IPS DF 19.7 (cell line): ENCODE results near the gene R3HDM2.
"Not testable (repeated sequence)": the region's sequence is repeated elsewhere in the genome, so short reads cannot be mapped to it uniquely, and the experiment has no call there.

Experiments
- DNase-seq: peaks from one replicate; pipeline ENCODE4 v3.0.0-alpha.2; 2013; ENCODE audit warnings: low read depth, low spot score

Gene R3HDM2

GRCh38 chr12:57380300-57380699 is 50.5 kb downstream of the R3HDM2 start:
- no peak for DNase-seq

DNA sequence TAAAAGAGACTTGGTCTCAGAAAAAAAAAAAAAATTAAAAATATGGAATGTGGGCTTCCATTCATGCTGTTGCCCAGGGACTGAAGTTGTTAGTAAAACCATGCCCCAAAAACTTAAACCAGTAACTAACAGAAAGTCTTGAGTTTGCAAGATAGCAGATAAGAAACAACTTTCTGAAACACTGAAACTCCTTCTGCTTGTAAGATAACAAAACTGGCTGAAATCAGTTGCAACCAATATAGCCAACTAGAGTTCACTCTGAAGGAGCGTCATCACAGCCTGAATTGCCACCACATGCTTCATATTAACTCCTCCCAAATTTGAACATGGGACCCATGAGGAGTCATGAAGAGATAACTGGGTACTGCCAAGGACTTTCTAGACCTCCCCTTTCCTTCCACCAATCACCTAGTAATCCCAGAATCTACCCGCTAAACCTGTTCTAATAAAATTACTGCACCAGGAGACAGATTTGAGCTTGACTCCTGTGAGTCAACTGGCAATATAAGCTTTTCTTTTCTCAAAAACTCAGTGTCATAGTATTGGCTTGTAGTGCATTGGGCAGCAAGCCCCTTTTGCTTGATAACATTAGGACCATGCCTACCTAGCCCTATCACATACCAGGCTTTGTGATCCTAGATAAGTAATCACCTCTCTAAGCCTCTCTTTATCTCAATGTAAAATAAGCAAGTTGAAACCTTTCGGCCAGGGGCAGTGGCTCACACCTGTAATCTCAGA is 53.6 kb downstream of the R3HDM2 start:
- DNase-seq = no peak

- DNase-seq = no peak
These were observed 58.6 kb downstream of the R3HDM2 start for GRCh38 chr12:57372233-57372632.

DNA sequence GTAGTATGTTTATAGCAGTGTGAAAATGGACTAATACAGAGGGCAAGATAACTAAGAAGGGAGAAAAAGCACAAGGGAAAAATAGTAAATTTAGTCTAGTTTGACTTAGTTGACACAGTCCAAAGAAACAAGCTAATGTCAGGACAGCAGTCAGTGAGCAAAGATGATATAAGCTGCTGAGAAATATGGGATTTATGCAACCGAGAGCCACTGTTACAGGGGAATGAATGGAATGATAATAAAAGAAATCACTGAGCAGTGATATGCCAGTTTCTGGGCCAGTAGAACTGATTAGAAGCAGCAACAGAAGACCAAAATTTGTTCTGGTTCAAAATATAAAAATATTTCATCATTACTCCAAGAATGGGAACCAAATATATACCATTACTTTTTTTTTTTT is 60.1 kb downstream of the R3HDM2 start:
- no peak for DNase-seq

DNA sequence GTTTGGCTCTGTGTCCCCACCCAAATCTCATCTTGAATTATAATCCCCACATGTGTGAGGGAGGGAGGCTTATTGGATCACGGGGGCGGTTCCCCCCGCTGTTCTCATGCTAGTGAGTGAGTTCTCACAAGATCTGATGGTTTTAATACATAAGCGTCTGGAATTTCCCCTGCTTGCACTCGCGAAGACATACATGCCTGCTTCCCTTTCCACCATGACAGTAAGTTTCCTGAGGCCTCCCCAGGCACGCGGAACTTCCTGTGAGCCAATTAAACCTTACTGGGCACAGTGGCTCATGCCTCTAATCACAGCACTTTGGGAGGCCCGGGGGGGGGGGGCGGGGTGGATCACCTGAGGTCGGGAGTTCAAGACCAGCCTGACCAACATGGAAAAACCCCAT is 60.8 kb downstream of the R3HDM2 start:
- no peak for DNase-seq

GRCh38 chr12:57369202-57369601 is 61.6 kb downstream of the R3HDM2 start:
- DNase-seq = no peak

DNA sequence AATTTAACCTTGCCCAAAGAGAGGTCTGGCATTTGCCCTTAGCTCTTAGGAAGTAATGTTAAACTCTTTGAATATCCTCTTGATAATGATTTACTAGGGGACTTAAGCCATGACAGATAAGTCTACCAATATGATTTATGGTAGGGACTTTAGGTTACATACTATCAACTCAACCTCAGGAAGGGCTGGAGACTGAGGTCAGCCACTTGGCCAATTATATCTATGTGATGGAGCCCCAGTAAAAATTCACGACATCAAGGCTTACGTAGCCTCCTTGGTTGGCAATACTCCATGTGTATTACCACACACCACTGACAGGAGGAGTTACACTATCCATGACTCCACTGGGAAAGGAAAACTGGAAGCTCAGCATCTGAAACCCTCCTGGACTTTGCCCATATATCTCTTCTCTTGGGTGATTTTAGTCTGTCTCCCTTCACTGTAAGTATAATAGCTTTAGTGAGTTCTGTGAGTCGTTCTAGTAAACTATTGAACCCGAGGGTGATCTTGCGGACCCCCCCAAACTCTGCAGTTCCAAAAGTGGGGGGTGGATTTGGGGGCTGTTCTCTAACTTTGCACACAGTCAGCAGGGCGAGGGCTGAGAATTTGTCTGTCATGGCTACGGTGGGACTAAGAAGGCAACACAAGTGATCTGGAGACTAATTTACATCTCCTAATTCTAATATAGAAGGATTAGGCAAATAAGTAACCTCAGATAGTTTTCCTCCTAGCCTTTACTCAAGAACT is 62.3 kb downstream of the R3HDM2 start:
- DNase-seq = no peak

DNA sequence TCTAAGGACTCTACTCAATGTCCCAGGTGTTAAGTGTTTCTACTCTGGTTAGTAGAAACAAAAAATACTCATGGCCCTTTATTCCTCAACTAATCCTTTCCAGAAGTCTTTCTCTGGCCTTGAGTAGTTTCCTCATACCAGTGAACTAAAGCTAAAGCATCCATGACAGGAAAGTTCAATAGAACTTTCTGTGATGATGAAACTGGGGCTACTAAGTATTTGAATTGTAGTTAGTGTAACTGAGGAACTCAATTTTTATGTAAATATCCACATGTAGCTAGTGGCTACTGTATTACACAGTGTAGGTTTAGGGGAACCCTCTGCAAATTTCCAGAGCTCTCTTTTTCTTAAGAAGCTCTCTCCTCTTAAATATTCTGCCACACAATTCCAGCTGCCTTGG is 63.7 kb downstream of the R3HDM2 start:
- no peak for DNase-seq

GRCh38 chr12:57366315-57366714 is 64.5 kb downstream of the R3HDM2 start:
- no peak for DNase-seq

DNA sequence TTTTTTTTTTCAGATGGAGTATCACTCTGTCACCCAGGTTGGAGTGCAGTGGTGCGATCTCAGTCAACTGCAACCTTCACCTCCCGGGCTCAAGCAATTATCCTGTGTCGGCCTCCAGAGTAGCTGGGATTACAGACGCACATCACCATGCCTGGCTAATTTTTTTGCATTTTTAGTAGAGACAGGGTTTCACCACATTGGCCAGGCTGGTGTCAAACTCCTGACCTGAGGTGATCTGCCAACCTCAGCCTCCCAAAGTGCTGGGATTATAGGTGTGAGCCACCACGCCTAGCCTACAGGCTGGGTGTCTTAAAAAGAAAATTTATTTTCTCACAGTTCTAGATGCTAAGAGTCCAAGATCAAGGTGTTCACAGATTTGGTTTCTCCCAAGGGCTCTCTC is 66.7 kb downstream of the R3HDM2 start:
- DNase-seq = not testable (repeated sequence)

DNA sequence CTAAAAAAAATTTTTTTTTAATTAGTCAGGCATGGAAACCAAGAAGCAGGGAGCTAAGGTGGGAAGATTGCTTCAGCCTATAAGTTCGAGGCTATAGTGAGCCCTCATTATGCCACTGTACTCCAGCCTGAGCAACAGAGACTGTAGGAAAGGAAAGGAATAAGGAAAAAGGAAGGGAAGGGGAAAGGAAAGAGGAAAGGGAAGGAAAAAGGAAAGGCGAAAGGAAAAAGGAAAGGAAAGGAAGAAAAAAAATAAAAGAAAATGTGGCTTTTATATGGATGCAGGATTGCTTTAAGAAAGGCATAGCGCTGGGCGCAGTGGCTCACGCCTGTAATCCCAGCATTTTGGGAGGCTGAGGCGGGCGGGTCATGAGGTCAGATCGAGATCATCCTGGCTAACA is 70.4 kb downstream of the R3HDM2 start:
- DNase-seq = no peak

- no peak for DNase-seq
These were observed 72.2 kb downstream of the R3HDM2 start for GRCh38 chr12:57358646-57359045.

GRCh38 chr12:57355734-57356133 is 75.1 kb downstream of the R3HDM2 start:
- no peak for DNase-seq

DNA sequence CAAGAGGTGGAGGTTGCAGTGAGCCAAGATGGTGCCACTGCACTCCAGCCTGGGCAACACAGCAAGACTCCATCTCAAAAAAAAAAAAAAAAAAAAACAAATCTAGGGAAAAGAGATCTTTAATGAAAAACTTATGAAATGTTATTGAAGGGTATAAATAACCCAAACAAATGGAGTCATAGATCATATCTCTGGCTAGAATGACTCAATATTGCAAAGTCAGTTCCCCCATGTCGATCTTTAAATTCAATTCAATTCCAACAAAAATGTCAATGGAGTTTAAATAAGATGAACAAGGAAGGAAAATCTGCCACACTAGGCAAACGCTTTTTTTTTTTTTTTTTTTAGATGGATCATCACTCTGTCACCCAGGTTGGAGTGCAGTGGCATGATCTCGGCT is 78.7 kb downstream of the R3HDM2 start:
- DNase-seq = no peak

DNA sequence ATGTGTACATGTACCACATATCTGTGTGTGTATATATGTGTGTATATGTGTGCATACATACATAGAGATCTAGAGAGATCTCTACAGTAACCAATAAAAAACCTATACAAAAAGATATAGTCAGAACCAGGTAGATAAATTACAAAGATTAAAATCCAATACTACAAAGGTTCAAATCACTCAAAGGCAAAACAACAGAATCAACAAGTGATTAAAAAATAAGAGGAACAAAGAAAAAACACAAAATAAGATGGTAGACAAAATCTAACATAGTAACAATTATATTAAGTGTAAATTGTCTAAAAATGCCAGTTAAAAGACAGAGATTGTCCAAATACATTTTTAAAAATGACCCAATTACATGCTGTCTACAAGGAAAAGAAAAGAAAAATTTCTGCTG is 83.6 kb downstream of the R3HDM2 start:
- DNase-seq = no peak

DNA sequence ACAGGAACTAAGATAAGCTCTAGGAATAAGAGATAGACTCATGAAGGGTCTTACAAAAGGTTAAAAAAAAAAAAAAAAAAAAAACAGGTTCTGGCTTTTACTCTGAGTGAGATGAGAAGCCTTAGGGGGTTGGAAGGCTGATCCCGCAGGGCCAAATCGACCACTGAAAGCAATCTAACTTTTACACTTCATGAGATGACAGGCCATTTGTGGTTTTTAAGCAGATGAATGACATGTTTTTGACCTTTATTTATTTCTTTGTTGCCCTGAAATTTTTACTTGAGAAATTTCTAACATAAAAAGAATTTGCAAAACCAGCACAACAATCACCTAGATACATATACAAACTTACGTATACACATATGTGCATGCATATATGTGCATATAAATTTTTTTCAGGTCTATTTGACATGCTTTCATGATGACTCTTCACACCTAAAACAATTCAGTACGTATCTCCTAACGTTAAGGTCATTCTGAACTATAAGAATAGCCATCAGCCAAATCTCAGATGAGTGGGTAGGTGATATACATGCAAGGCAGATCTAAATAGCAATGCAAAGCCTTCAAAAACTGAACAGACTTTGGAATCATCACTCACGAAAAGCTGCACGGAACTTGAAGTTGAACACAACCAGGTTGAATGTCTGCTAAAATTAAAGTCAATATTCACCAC is 87.0 kb downstream of the R3HDM2 start:
- DNase-seq = no peak

DNA sequence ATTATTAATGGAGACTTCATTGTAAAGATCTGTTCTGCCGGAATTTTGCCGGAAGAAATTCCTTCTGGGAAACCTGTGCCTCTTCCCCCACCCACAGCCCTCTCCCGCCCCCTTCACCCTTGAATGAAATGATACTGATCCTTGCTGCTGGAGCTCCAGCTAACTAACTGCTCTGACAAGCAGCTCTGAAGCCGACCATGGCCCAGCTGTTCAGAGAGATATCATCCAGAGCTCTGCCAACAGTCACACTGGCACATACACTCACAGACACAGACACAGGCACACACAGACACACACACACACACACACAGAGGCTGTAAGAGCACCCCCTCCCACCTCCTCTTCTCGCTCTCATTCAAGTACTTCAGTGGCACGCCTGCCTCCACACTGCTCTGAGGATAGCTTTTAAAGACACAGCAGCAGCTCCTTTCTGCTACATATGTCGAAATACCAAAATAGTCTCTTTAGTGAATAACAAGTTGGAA is 88.6 kb downstream of the R3HDM2 start:
- DNase-seq = peak; percentile 20

DNA sequence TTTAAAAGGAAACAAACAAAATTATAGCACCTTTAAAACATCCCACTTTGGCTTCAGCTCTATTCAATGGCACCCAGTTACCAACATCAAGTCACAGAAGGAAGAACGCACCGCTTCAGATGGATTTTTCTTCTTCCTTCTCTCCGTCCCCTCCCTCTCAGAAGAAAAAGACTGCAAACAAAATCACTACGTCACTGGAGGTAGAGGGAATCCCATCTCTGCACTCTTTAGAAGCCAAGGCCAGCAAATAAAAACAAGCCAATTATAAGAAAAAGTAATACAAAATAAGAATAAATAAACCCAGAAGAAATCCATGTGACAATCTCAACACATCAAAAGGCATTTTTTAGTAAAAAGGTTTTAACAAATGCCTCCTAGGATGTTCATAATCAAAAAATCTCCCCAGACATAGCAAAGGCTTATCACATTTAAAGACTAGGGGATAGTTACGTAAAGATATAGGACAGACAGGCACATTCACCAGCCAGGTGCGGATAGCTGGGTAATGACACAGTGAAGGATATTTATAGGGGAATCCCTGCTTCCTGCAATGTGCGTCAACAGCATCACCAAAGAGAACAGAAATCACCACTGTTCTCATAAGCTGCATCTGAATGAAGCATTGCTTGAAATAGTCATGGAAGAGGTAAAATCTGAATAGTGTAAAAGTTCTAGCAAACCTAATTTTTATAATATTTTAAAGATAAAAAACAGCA is 89.4 kb downstream of the R3HDM2 start:
- no peak for DNase-seq

GRCh38 chr12:57340104-57340503 is 90.7 kb downstream of the R3HDM2 start:
- DNase-seq = no peak

DNA sequence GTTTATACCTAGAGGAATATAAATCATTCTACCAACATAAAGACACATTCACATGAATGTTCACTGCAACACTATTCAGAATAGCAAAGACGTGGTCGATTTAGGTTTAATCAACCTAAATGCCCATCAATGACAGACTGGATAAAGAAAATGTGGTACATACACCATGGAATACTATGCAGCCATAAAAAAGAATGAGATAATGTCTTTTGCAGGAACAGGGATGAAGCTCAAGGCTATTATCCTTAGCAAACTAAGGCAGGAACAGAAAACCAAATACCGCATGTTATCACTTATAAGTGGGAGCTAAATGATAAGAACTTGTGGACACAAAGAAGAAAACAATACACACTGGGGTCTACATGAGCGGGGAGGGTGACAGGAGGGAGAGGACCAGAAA is 94.5 kb downstream of the R3HDM2 start:
- not testable (repeated sequence) for DNase-seq

GRCh38 chr12:57334219-57334618 is 96.6 kb downstream of the R3HDM2 start:
- no peak for DNase-seq
